ENCODE results near the gene KCNK1. TPM values are rescaled to one million over a fixed set of nuclear protein-coding genes. Genes with fewer than 3 reads are reported as not detected.

KCNK1 gene
- total RNA-seq, 1 experiment from 2014 or later: not detected

- ChIA-PET POLR2A (interaction anchor here (0.5 kb wide), 1 partner anchor 235 kb away, joined by 4 read pairs; no protein-coding TSS in a partner anchor), CTCF (no interaction called here)
- no peaks in the 10 kb centered on the region for H3K4me1 ChIP-seq
- no peak for TF ChIP-seq CTCF (IDR thresholded peaks at IDR 0.05; ENCODE audit: insufficient read depth in 1 of 2, low read depth in 1 of 2, low read length in 1 of 2, severe bottlenecking in 1 of 2, unreplicated experiment in 1 of 2)
- H3K4me3 Mint-ChIP-seq (ENCODE audit: unreplicated experiment): no peak overlapping the region
- H3K9me3 ChIP-seq: no peaks in the 10 kb centered on the region
- BruUV-seq (replicated peaks): no TSS peak
- no peak overlapping the region for H3K4me3 ChIP-seq (ENCODE audit: low read depth, low read length)
- H3K27ac Mint-ChIP-seq (ENCODE audit: unreplicated experiment): no peak overlapping the region
- DNase-seq: no peak
- H3K27me3 ChIP-seq (replicated peaks; ENCODE audit: control insufficient read depth, insufficient read depth, low read length): no peaks in the 10 kb centered on the region
- H3K27me3 Mint-ChIP-seq (ENCODE audit: insufficient read depth, unreplicated experiment): peaks cover 2% of the 10 kb centered on the region
- no peaks in the 10 kb centered on the region for H3K36me3 ChIP-seq (ENCODE audit: control insufficient read depth, insufficient read depth, low read length)
- H3K4me1 Mint-ChIP-seq (ENCODE audit: low read depth, unreplicated experiment): no peaks in the 10 kb centered on the region
- no peaks in the 10 kb centered on the region for H3K9me3 Mint-ChIP-seq (ENCODE audit: unreplicated experiment)
- H3K36me3 Mint-ChIP-seq (ENCODE audit: insufficient read depth, unreplicated experiment): no peaks in the 10 kb centered on the region
- intact Hi-C loops (cut with micrococcal nuclease; ENCODE audit: unreplicated experiment): no loop called here
Observed at GRCh38 chr1:233587196-233587595, 26.7 kb upstream of the KCNK1 start.

GRCh38 chr1:233587958-233588799 lies 25.7 kb upstream of the KCNK1 start:
- ChIA-PET CTCF (no interaction called here), POLR2A (no interaction called here)
- no peak for TF ChIP-seq CTCF (IDR thresholded peaks at IDR 0.05; ENCODE audit: insufficient read depth in 1 of 2, low read depth in 1 of 2, low read length in 1 of 2, severe bottlenecking in 1 of 2, unreplicated experiment in 1 of 2)
- Histone ChIP-seq H3K27me3 (replicated peaks; ENCODE audit: control insufficient read depth, insufficient read depth, low read length) (no peaks in the 10 kb centered on the region), H3K36me3 (ENCODE audit: control insufficient read depth, insufficient read depth, low read length) (no peaks in the 10 kb centered on the region), H3K4me1 (no peaks in the 10 kb centered on the region), H3K4me3 (ENCODE audit: low read depth, low read length) (no peak overlapping the region), H3K9me3 (no peaks in the 10 kb centered on the region)
- Mint-ChIP-seq H3K4me3 (ENCODE audit: unreplicated experiment) (no peak overlapping the region), H3K27me3 (ENCODE audit: insufficient read depth, unreplicated experiment) (peaks cover 2% of the 10 kb centered on the region), H3K9me3 (ENCODE audit: unreplicated experiment) (no peaks in the 10 kb centered on the region), H3K36me3 (ENCODE audit: insufficient read depth, unreplicated experiment) (no peaks in the 10 kb centered on the region), H3K4me1 (ENCODE audit: low read depth, unreplicated experiment) (no peaks in the 10 kb centered on the region), H3K27ac (ENCODE audit: unreplicated experiment) (no peak overlapping the region)
- DNase-seq: no peak
- no TSS peak for BruUV-seq (replicated peaks)
- intact Hi-C loops (cut with micrococcal nuclease; ENCODE audit: unreplicated experiment): no loop called here

- Histone ChIP-seq H3K36me3 (ENCODE audit: control insufficient read depth, insufficient read depth, low read length) (no peaks in the 10 kb centered on the region), H3K9me3 (no peaks in the 10 kb centered on the region), H3K4me3 (ENCODE audit: low read depth, low read length) (no peak overlapping the region), H3K27me3 (replicated peaks; ENCODE audit: control insufficient read depth, insufficient read depth, low read length) (no peaks in the 10 kb centered on the region), H3K4me1 (no peaks in the 10 kb centered on the region)
- TF ChIP-seq CTCF (IDR thresholded peaks at IDR 0.05; ENCODE audit: insufficient read depth in 1 of 2, low read depth in 1 of 2, low read length in 1 of 2, severe bottlenecking in 1 of 2, unreplicated experiment in 1 of 2): no peak
- H3K4me3 Mint-ChIP-seq (ENCODE audit: unreplicated experiment): no peak overlapping the region
- no TSS peak for BruUV-seq (replicated peaks)
- H3K27me3 Mint-ChIP-seq (ENCODE audit: insufficient read depth, unreplicated experiment): peaks cover 3% of the 10 kb centered on the region
- intact Hi-C loops (cut with micrococcal nuclease; ENCODE audit: unreplicated experiment): no loop called here
- ChIA-PET CTCF (no interaction called here), POLR2A (no interaction called here)
- DNase-seq: no peak
- no peak overlapping the region for H3K27ac Mint-ChIP-seq (ENCODE audit: unreplicated experiment)
- no peaks in the 10 kb centered on the region for H3K4me1 Mint-ChIP-seq (ENCODE audit: low read depth, unreplicated experiment)
- no peaks in the 10 kb centered on the region for H3K36me3 Mint-ChIP-seq (ENCODE audit: insufficient read depth, unreplicated experiment)
- no peaks in the 10 kb centered on the region for H3K9me3 Mint-ChIP-seq (ENCODE audit: unreplicated experiment)
Observed at GRCh38 chr1:233597489-233597901, 16.4 kb upstream of the KCNK1 start.
